Kidney (tissue), 14 donors: ENCODE results near the gene SIK3. TPM values are rescaled to one million over a fixed set of nuclear protein-coding genes. Genes with fewer than 3 reads are reported as not detected.

Experiments
- DNase-seq, 5 donors: peaks; one replicate each; pipeline ENCODE4 v3.0.0-alpha.2; 2013 to 2020
- FAIRE-seq: peaks from 2 replicates; lab custom pipeline; 2012; peaks lifted over from hg19 to GRCh38; lab: Jason Lieb, UNC
- H3K27ac ChIP-seq, 2 donors: one replicate each; pipeline ENCODE4 v1.7.0; 2013; ENCODE audit warnings: low read depth in 2 of 2, low read length in 2 of 2, inconsistent platforms in 1 of 2
- H3K27me3 ChIP-seq: one replicate; pipeline ENCODE4 v1.7.1; 2013; ENCODE audit warnings: low read length, inconsistent platforms; ENCODE audit not compliant: control insufficient read depth, insufficient read depth
- H3K36me3 ChIP-seq, 3 donors: one replicate each; pipeline versions ENCODE4 v1.7.0 to v1.7.1; 2013; ENCODE audit warnings: low read length in 3 of 3, control low read depth in 1 of 3, inconsistent platforms in 1 of 3; ENCODE audit not compliant: insufficient read depth in 3 of 3, control insufficient read depth in 2 of 3
- H3K4me1 ChIP-seq, 3 donors: one replicate each; pipeline versions ENCODE4 v1.7.0 to v1.7.1; 2013; ENCODE audit warnings: low read length in 3 of 3, inconsistent platforms in 1 of 3, low read depth in 1 of 3; ENCODE audit not compliant: control insufficient read depth in 2 of 3, insufficient read depth in 2 of 3
- H3K4me3 ChIP-seq, 3 donors: one replicate each; pipeline versions ENCODE4 v1.7.0 to v1.8.1; 2013; ENCODE audit warnings: low read length in 3 of 3, control low read depth in 1 of 3, inconsistent platforms in 1 of 3
- H3K9ac ChIP-seq, 3 donors: one replicate each; pipeline versions ENCODE4 v1.7.0 to v1.7.1; 2013; ENCODE audit warnings: low read length in 3 of 3, control low read depth in 1 of 3, inconsistent platforms in 1 of 3
- H3K9me3 ChIP-seq, 3 donors: one replicate each; pipeline versions ENCODE4 v1.7.0 to v1.7.1; 2013; ENCODE audit warnings: low read length in 3 of 3, control low read depth in 1 of 3, inconsistent platforms in 1 of 3; ENCODE audit not compliant: control insufficient read depth in 2 of 3, insufficient read depth in 1 of 3
- CTCF ChIP-seq: IDR thresholded peaks from 3 replicates; pipeline ENCODE4 v1.5.1; 2012; ENCODE audit warnings: mild to moderate bottlenecking, moderate library complexity, borderline replicate concordance; ENCODE audit not compliant: insufficient read depth; ENCODE audit errors: extremely low read depth
- intact Hi-C: fragments of 100-400 bp; cut with DNase I; formaldehyde crosslinking; loops from one replicate; pipeline ENCODE4 v1.11.1; 2022
- polyA plus RNA-seq: library from polyadenylated mRNA; stranded (reverse); fragments of 350-450 nt; fragmentation: Illumina TruSeq; extraction: RNeasy Lipid Tissue Mini Kit (QIAGEN cat#74804); gene quantifications from one replicate; pipeline ENCODE4 v1.2.3, GENCODE V29; 2014; ENCODE audit warnings: low read depth, low replicate concordance; ENCODE audit not compliant: insufficient read depth
- total RNA-seq: library from RNA; stranded (reverse); fragmentation: NEBNext Ultra II Directional; extraction: Animal tissue kit (Norgen Biotek cat#: 25700); gene quantifications from one replicate; pipeline ENCODE4 v1.2.1, GENCODE V29; 2021
- donor health status: control.
- donor health status: control.
- donor health status: control.
- donor health status: control.
- donor health status: control.
- donor health status: DM: yes; HTN: yes; CAD: no.
- donor health status: Normal renal cell carcinoma (clear cell type).

The SIK3 gene
- total and polyA plus RNA-seq, 2 donors from 2014 or later, result 12.3 to 50.7 TPM

GRCh38 chr11:117019871-117020270 is 78.4 kb downstream of the SIK3 start:
- H3K27ac ChIP-seq, result peak overlapping the region; percentile 33 to 67
- H3K9ac ChIP-seq, result no peak overlapping the region
- no peak overlapping the region for H3K4me3 ChIP-seq
- intact Hi-C loops, result no loop called here
- FAIRE-seq (no peak), DNase-seq (no peak)
- TF ChIP-seq CTCF, result no peak
- H3K27me3 ChIP-seq, result no peaks in the 10 kb centered on the region
- H3K4me1 ChIP-seq, result peaks cover 0 to 19% (median 3%) of the 10 kb centered on the region in 3 donors
- H3K36me3 ChIP-seq, result no peaks in the 10 kb centered on the region
- no peaks in the 10 kb centered on the region for H3K9me3 ChIP-seq

- Histone ChIP-seq H3K27ac (no peak overlapping the region), H3K4me3 (no peak overlapping the region), H3K27me3 (no peaks in the 10 kb centered on the region), H3K4me1 (peaks cover 0 to 11% (median 0%) of the 10 kb centered on the region in 3 donors), H3K9ac (no peak overlapping the region), H3K9me3 (no peaks in the 10 kb centered on the region), H3K36me3 (no peaks in the 10 kb centered on the region)
- intact Hi-C loops, result no loop called here
- no peak for TF ChIP-seq CTCF
- no peak for DNase-seq
- no peak for FAIRE-seq
Observed at GRCh38 chr11:117017456-117017855, 80.8 kb downstream of the SIK3 start.

- intact Hi-C loops, result no loop called here
- Histone ChIP-seq H3K36me3 (no peaks in the 10 kb centered on the region), H3K27ac (no peak overlapping the region), H3K4me3 (no peak overlapping the region), H3K4me1 (peaks cover 0 to 9% (median 0%) of the 10 kb centered on the region in 3 donors), H3K9ac (no peak overlapping the region), H3K9me3 (no peaks in the 10 kb centered on the region), H3K27me3 (no peaks in the 10 kb centered on the region)
- DNase-seq, result no peak
- FAIRE-seq, result no peak
- TF ChIP-seq CTCF, result no peak
Observed at GRCh38 chr11:117016747-117017146, 81.5 kb downstream of the SIK3 start.

GRCh38 chr11:117016246-117016645 is 82.0 kb downstream of the SIK3 start:
- Histone ChIP-seq H3K27me3 (no peaks in the 10 kb centered on the region), H3K4me3 (no peak overlapping the region), H3K9ac (no peak overlapping the region), H3K4me1 (peaks cover 0 to 9% (median 0%) of the 10 kb centered on the region in 3 donors), H3K36me3 (no peaks in the 10 kb centered on the region), H3K9me3 (no peaks in the 10 kb centered on the region), H3K27ac (no peak overlapping the region)
- no peak for DNase-seq
- no peak for FAIRE-seq
- no peak for TF ChIP-seq CTCF
- intact Hi-C loops, result no loop called here
